GM19193 (cell line): ENCODE data around the gene RBM33.

Experiments used
- POLR2A ChIP-seq: IDR thresholded peaks from 4 replicates; pipeline ENCODE4 v1.6.1; 2011; ENCODE audit not compliant: insufficient read depth, insufficient read length; ENCODE audit errors: extremely low read depth

The RBM33 gene

GRCh38 chr7:155774947-155775346 lies 130.5 kb downstream of the RBM33 start:
- TF ChIP-seq POLR2A: no peak

GRCh38 chr7:155775691-155776090 lies 131.2 kb downstream of the RBM33 start:
- TF ChIP-seq POLR2A: no peak

- no peak for TF ChIP-seq POLR2A
Measured at GRCh38 chr7:155776606-155777005, 132.1 kb downstream of the RBM33 start.

GRCh38 chr7:155778349-155778748 lies 133.9 kb downstream of the RBM33 start:
- TF ChIP-seq POLR2A: no peak

- no peak for TF ChIP-seq POLR2A
Measured at GRCh38 chr7:155780884-155781283, 136.4 kb downstream of the RBM33 start.

- no peak for TF ChIP-seq POLR2A
Measured at GRCh38 chr7:155781433-155781832, 137.0 kb downstream of the RBM33 start.

- TF ChIP-seq POLR2A: no peak
Measured at GRCh38 chr7:155782466-155782865, 138.0 kb downstream of the RBM33 start.

GRCh38 chr7:155785536-155785935 lies 141.1 kb downstream of the RBM33 start:
- no peak for TF ChIP-seq POLR2A

GRCh38 chr7:155786491-155786890 lies 142.0 kb downstream of the RBM33 start:
- TF ChIP-seq POLR2A: no peak

GRCh38 chr7:155787171-155787851 lies 142.8 kb downstream of the RBM33 start:
- no peak for TF ChIP-seq POLR2A

- no peak for TF ChIP-seq POLR2A
Measured at GRCh38 chr7:155788616-155789000, 144.1 kb downstream of the RBM33 start.

- no peak for TF ChIP-seq POLR2A
Measured at GRCh38 chr7:155789001-155789725, 144.7 kb downstream of the RBM33 start.

GRCh38 chr7:155790666-155791065 lies 146.2 kb downstream of the RBM33 start:
- no peak for TF ChIP-seq POLR2A

GRCh38 chr7:155791214-155791737 lies 146.8 kb downstream of the RBM33 start:
- TF ChIP-seq POLR2A: no peak

GRCh38 chr7:155791836-155792235 lies 147.4 kb downstream of the RBM33 start:
- no peak for TF ChIP-seq POLR2A
